ENCODE measurements around the gene RAPGEF1.

DNA sequence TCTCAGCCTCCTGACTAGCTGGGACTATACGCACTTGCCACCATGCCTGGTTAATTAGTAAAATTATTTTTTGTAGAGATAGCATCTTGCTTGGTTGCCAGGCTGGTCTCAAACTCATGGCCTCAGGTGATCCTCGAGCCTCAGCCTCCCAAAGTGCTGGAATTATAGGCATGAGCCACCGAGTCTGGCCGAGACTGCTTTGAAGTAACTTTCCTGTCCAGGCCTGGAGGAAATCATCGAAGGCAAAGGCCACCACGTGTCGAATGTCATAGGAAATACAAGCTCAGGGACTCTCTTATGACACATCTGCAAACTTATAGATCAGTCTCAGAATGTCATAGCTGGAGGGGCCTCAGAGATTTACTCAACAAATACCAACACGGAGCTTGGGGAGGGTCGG, 25.1 kb downstream of the RAPGEF1 start:
- TF ChIP-seq, protein P1, sequence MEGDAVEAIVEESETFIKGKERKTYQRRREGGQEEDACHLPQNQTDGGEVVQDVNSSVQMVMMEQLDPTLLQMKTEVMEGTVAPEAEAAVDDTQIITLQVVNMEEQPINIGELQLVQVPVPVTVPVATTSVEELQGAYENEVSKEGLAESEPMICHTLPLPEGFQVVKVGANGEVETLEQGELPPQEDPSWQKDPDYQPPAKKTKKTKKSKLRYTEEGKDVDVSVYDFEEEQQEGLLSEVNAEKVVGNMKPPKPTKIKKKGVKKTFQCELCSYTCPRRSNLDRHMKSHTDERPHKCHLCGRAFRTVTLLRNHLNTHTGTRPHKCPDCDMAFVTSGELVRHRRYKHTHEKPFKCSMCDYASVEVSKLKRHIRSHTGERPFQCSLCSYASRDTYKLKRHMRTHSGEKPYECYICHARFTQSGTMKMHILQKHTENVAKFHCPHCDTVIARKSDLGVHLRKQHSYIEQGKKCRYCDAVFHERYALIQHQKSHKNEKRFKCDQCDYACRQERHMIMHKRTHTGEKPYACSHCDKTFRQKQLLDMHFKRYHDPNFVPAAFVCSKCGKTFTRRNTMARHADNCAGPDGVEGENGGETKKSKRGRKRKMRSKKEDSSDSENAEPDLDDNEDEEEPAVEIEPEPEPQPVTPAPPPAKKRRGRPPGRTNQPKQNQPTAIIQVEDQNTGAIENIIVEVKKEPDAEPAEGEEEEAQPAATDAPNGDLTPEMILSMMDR (IDR thresholded peaks at IDR 0.05) = no peak
- no peak for TF ChIP-seq POLR2A (IDR thresholded peaks at IDR 0.05)
